Measurements from ENCODE around the gene SLC25A25.
"Not testable (repeated sequence)": the region's sequence is repeated elsewhere in the genome, so short reads cannot be mapped to it uniquely, and the experiment has no call there.

The SLC25A25 gene

GRCh38 chr9:128098297-128099230 lies 30.5 kb downstream of the SLC25A25 start:
- peak; percentile 67 for DNase-seq

- no peak for DNase-seq
These were observed 31.3 kb downstream of the SLC25A25 start for GRCh38 chr9:128099231-128099931.

GRCh38 chr9:128099932-128100491 lies 32.0 kb downstream of the SLC25A25 start:
- no peak for DNase-seq

- no peak for DNase-seq
These were observed 32.5 kb downstream of the SLC25A25 start for GRCh38 chr9:128100581-128100980.

- DNase-seq, result no peak
These were observed 33.2 kb downstream of the SLC25A25 start for GRCh38 chr9:128101231-128101661.

- DNase-seq, result no peak
These were observed 33.7 kb downstream of the SLC25A25 start for GRCh38 chr9:128101690-128102089.

GRCh38 chr9:128102196-128102595 lies 34.2 kb downstream of the SLC25A25 start:
- DNase-seq, result no peak

- DNase-seq, result peak; percentile 48
These were observed 35.0 kb downstream of the SLC25A25 start for GRCh38 chr9:128102861-128103588.

- peak; percentile 29 for DNase-seq
These were observed 35.5 kb downstream of the SLC25A25 start for GRCh38 chr9:128103589-128103962.

- DNase-seq, result peak; percentile 71
These were observed 36.2 kb downstream of the SLC25A25 start for GRCh38 chr9:128104171-128104618.

GRCh38 chr9:128105538-128106175 lies 37.6 kb downstream of the SLC25A25 start:
- no peak for DNase-seq

GRCh38 chr9:128106181-128106939 lies 38.3 kb downstream of the SLC25A25 start:
- no peak for DNase-seq

- no peak for DNase-seq
These were observed 39.0 kb downstream of the SLC25A25 start for GRCh38 chr9:128106940-128107467.

GRCh38 chr9:128107468-128108268 lies 39.6 kb downstream of the SLC25A25 start:
- no peak for DNase-seq

- DNase-seq, result no peak
These were observed 40.4 kb downstream of the SLC25A25 start for GRCh38 chr9:128108269-128109049.

GRCh38 chr9:128109050-128109709 lies 41.1 kb downstream of the SLC25A25 start:
- DNase-seq, result no peak

GRCh38 chr9:128111726-128112125 lies 43.7 kb downstream of the SLC25A25 start:
- not testable (repeated sequence) for DNase-seq

- no peak for DNase-seq
These were observed 45.7 kb downstream of the SLC25A25 start for GRCh38 chr9:128113526-128114325.
